ENCODE measurements around the gene PSMC3IP. TPM values are rescaled to one million over a fixed set of nuclear protein-coding genes. Genes with fewer than 3 reads are reported as not detected.

The PSMC3IP gene
- total RNA-seq, 1 experiment from 2014 or later, result 37.4 TPM

DNA sequence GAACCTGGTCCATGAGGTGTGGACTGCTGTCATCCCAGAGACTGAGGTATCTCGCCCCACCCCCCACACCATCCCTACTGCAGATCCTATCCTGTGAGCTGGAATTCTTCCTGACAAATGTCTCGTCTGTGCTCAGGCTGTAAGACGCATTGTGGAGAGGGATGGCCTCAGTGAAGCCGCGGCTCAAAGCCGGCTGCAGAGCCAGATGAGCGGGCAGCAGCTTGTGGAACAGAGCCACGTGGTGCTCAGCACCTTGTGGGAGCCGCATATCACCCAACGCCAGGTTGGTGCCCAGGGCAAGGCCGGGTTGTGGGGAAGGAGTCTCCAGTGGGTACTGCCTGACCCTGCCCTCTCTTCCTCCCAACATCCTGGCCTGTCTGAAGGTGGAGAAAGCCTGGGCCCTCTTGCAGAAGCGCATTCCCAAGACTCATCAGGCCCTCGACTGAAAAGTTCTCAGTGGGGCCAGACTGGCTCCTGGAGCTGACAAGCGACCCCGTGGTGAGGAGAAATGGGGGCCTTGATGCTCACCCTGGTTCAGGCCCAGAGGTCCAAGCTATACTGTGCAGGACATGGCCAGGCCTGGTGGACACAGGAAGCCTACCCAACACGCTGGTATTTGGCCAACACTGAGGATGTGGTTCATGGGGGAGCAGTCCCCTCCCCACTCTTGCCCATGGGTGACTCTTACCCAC lies 11.9 kb downstream of the PSMC3IP start:
- Histone ChIP-seq H3K23ac (ENCODE audit: insufficient read length, low read depth, low read length) (no peak overlapping the region), H3K27ac (ENCODE audit: insufficient read length, low read depth, low read length) (no peak overlapping the region), H2AFZ (ENCODE audit: low read length) (no peak overlapping the region), H3K4ac (ENCODE audit: low read depth, low read length) (no peak overlapping the region), H3K4me1 (ENCODE audit: insufficient read depth, low read length) (peaks cover 2% of the 10 kb centered on the region; the same call in 1 of the 2 replicates), H3K56ac (ENCODE audit: insufficient read length, low read depth, low read length) (no peak overlapping the region), H3T11ph (ENCODE audit: low read length) (no peak overlapping the region), H4K91ac (ENCODE audit: insufficient read length, low read depth, low read length) (no peak overlapping the region), H2BK12ac (ENCODE audit: insufficient read length, low read depth, low read length) (no peak overlapping the region), H3K23me2 (ENCODE audit: insufficient read length, low read depth, low read length, poor library complexity, severe bottlenecking) (peaks cover 16% of the 10 kb centered on the region), H2BK15ac (ENCODE audit: low read depth, low read length) (no peak overlapping the region), H3K79me1 (ENCODE audit: insufficient read depth, low read depth, low read length, poor library complexity, severe bottlenecking) (peaks cover 4% of the 10 kb centered on the region), H3K9me3 (ENCODE audit: control insufficient read depth, low read depth, low read length) (no peaks in the 10 kb centered on the region), H3K4me2 (ENCODE audit: insufficient read depth, insufficient read length, low read length) (no peak overlapping the region), H3K14ac (ENCODE audit: insufficient read depth, low read length) (no peak overlapping the region), H4K20me1 (ENCODE audit: control insufficient read depth, insufficient read depth, insufficient read length) (no peaks in the 10 kb centered on the region), H2AK5ac (ENCODE audit: insufficient read length, low read length) (no peak overlapping the region), H3K27me3 (ENCODE audit: insufficient read depth, low read length) (no peaks in the 10 kb centered on the region), H3K18ac (ENCODE audit: insufficient read length, low read depth, low read length) (no peak overlapping the region), H3K9ac (ENCODE audit: extremely low read depth, insufficient read length, low read length) (no peak overlapping the region), H4K8ac (replicated peaks; ENCODE audit: insufficient read length, low read depth, low read length) (no peak overlapping the region), H2BK5ac (ENCODE audit: insufficient read length, low read length) (no peak overlapping the region), H3K79me2 (ENCODE audit: insufficient read depth, low read length) (peaks cover 7% of the 10 kb centered on the region; the same call in 1 of the 2 replicates), H2BK120ac (ENCODE audit: low read depth, low read length, poor library complexity, severe bottlenecking) (no peak overlapping the region), H2BK20ac (ENCODE audit: low read depth, low read length, poor library complexity, severe bottlenecking) (no peak overlapping the region), H4K5ac (ENCODE audit: insufficient read length, low read depth, low read length) (no peak overlapping the region)
- Mint-ChIP-seq H3K36me3 (ENCODE audit: insufficient read depth in 1 of 3, low read depth in 3 of 3) (peaks cover 17 to 55% (median 45%) of the 10 kb centered on the region in 3 experiments), H3K9me3 (no peaks in the 10 kb centered on the region), H3K27ac (peak overlapping the region in 1 of 3 experiments; percentile 80; a peak in 1 of 7 replicates), H3K4me3 (peak overlapping the region; percentile 96 to 97; a peak in 3 of 5 replicates), H3K27me3 (ENCODE audit: low read depth) (no peaks in the 10 kb centered on the region), H3K4me1 (peaks cover 17 to 25% of the 10 kb centered on the region in 2 experiments)
- no CpG with 5 or more reads among the region's 16 CpGs for WGBS (ENCODE audit: extremely low coverage, insufficient read length, low lambda C conversion rate)
- no peak for DNase-seq
- TF ChIP-seq, protein P1, sequence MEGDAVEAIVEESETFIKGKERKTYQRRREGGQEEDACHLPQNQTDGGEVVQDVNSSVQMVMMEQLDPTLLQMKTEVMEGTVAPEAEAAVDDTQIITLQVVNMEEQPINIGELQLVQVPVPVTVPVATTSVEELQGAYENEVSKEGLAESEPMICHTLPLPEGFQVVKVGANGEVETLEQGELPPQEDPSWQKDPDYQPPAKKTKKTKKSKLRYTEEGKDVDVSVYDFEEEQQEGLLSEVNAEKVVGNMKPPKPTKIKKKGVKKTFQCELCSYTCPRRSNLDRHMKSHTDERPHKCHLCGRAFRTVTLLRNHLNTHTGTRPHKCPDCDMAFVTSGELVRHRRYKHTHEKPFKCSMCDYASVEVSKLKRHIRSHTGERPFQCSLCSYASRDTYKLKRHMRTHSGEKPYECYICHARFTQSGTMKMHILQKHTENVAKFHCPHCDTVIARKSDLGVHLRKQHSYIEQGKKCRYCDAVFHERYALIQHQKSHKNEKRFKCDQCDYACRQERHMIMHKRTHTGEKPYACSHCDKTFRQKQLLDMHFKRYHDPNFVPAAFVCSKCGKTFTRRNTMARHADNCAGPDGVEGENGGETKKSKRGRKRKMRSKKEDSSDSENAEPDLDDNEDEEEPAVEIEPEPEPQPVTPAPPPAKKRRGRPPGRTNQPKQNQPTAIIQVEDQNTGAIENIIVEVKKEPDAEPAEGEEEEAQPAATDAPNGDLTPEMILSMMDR (conservative IDR thresholded peaks at IDR 0.05), result no peak
